ENCODE results near the gene OR8K5.
"Not testable (repeated sequence)": the region's sequence is repeated elsewhere in the genome, so short reads cannot be mapped to it uniquely, and the experiment has no call there.

Gene OR8K5

GRCh38 chr11:56160217-56160616 lies at the start of gene OR8K5:
OR8K5 (minus strand) TSS chr11:56160317; CDS start chr11:56160317, 0 bp downstream.
- H3K27ac ChIP-seq = no peak within 1 kb of the TSS
- no peak within 1 kb of the TSS for H3K4me3 ChIP-seq

GRCh38 chr11:56207790-56208189 lies 47.7 kb upstream of the OR8K5 start:
- Histone ChIP-seq H3K27ac (no peak overlapping the region), H3K4me3 (no peak overlapping the region)

GRCh38 chr11:56197367-56197766 lies 37.2 kb upstream of the OR8K5 start:
- no peak overlapping the region for H3K4me3 ChIP-seq
- no peak overlapping the region for H3K27ac ChIP-seq

GRCh38 chr11:56196705-56197104 lies 36.6 kb upstream of the OR8K5 start:
- Histone ChIP-seq H3K27ac (no peak overlapping the region), H3K4me3 (no peak overlapping the region)

GRCh38 chr11:56188602-56189001 lies 28.5 kb upstream of the OR8K5 start:
- no peak overlapping the region for H3K27ac ChIP-seq
- no peak overlapping the region for H3K4me3 ChIP-seq

- H3K27ac ChIP-seq = no peak overlapping the region
Observed at GRCh38 chr11:56183459-56183858, 23.3 kb upstream of the OR8K5 start.

GRCh38 chr11:56176318-56176717 lies 16.2 kb upstream of the OR8K5 start, which contains the start of gene OR5J2:
OR5J2 (plus strand) TSS chr11:56176618; CDS start chr11:56176618, 0 bp downstream.
- no peak within 1 kb of the TSS for H3K4me3 ChIP-seq
- H3K27ac ChIP-seq = no peak within 1 kb of the TSS

More at GRCh38 chr11:56183459-56183858, 23.3 kb upstream of the OR8K5 start:
- no peak overlapping the region for H3K4me3 ChIP-seq

GRCh38 chr11:56172256-56172830 lies 12.2 kb upstream of the OR8K5 start:
- Histone ChIP-seq H3K4me3 (no peak overlapping the region), H3K27ac (no peak overlapping the region)

- Histone ChIP-seq H3K4me3 (no peak overlapping the region), H3K27ac (no peak overlapping the region)
Observed at GRCh38 chr11:56163804-56164203, 3.7 kb upstream of the OR8K5 start.

- H3K4me3 ChIP-seq = no peak overlapping the region
Observed at GRCh38 chr11:56152333-56152732, 7.8 kb downstream of the OR8K5 start.

GRCh38 chr11:56151376-56151775 lies 8.7 kb downstream of the OR8K5 start:
- Histone ChIP-seq H3K27ac (no peak overlapping the region), H3K4me3 (no peak overlapping the region)

More at GRCh38 chr11:56152333-56152732, 7.8 kb downstream of the OR8K5 start:
- H3K27ac ChIP-seq = no peak overlapping the region

GRCh38 chr11:56143681-56144080 lies 16.4 kb downstream of the OR8K5 start:
- H3K4me3 ChIP-seq, H3K27ac ChIP-seq: not testable (repeated sequence)

- no peak within 1 kb of the TSS for H3K4me3 ChIP-seq
- H3K27ac ChIP-seq = no peak within 1 kb of the TSS
Observed at GRCh38 chr11:56140151-56140661, 19.9 kb downstream of the OR8K5 start, which contains the start of gene OR8J3. OR8J3 (minus strand) TSS chr11:56140201; CDS start chr11:56137718, 2,483 bp downstream.

- H3K4me3 ChIP-seq = no peak within 1 kb of the TSS
- no peak within 1 kb of the TSS for H3K27ac ChIP-seq
Observed at GRCh38 chr11:56122073-56122472, 38.0 kb downstream of the OR8K5 start, which contains the start of gene OR8H3. OR8H3 (plus strand) TSS chr11:56122373; CDS start chr11:56122373, 0 bp downstream.

Measured in skin epidermis (tissue), 12 donors.